Esophagus squamous epithelium (tissue), 5 donors: Measurements from ENCODE around the gene PDZRN3. TPM values are rescaled to one million over a fixed set of nuclear protein-coding genes. Genes with fewer than 3 reads are reported as not detected.

ENCODE experiments used
- DNase-seq: peaks from one replicate; lab custom pipeline; 2025; lab: John Stamatoyannopoulos, UW
- H3K27ac ChIP-seq, 4 donors: fragments of 200-600 bp; sonication (generic); one replicate each; pipeline ENCODE4 v1.5.1; 2016 to 2019; ENCODE audit warnings: mild to moderate bottlenecking in 1 of 4
- H3K27me3 ChIP-seq, 4 donors: fragments of 200-600 bp; sonication (generic); 1 replicate in 3 of 4; 2 replicates in 1 of 4; pipeline versions ENCODE4 v1.5.1 to v1.6.0; 2017 to 2021; ENCODE audit warnings: antibody characterized with exemption in 1 of 4
- H3K36me3 ChIP-seq, 3 donors: fragments of 200-600 bp; sonication (generic); one replicate each; pipeline ENCODE4 v1.5.1; 2016 to 2019
- H3K4me1 ChIP-seq, 3 donors: fragments of 200-600 bp; sonication (generic); one replicate each; pipeline ENCODE4 v1.5.1; 2017 to 2019
- H3K4me3 ChIP-seq, 4 donors: fragments of 200-600 bp; sonication (generic); 1 replicate in 3 of 4; 2 replicates in 1 of 4; pipeline ENCODE4 v1.5.1; 2016 to 2019; ENCODE audit warnings: mild to moderate bottlenecking in 2 of 4, moderate library complexity in 1 of 4
- H3K9me3 ChIP-seq, 3 donors: fragments of 200-600 bp; sonication (generic); one replicate each; pipeline ENCODE4 v1.5.1; 2016 to 2019
- POLR2A ChIP-seq, 4 donors: fragments of 450-650 bp; IDR thresholded peaks; one replicate each; pipeline ENCODE4 v1.6.1; 2017; ENCODE audit warnings: antibody characterized with exemption in 4 of 4, mild to moderate bottlenecking in 4 of 4, moderate library complexity in 3 of 4
- whole genome bisulfite sequencing, 2 donors: methylation state at CpG; one replicate each; pipeline ENCODE4 v1.1.5; 2018; 5-methylcytosine and 5-hydroxymethylcytosine counted together
- intact Hi-C: fragments of 100-400 bp; cut with DNase I; formaldehyde crosslinking; loops from one replicate; pipeline ENCODE4 v1.15.0; 2022
- total RNA-seq, 4 donors: library from RNA; depleted of rRNA; stranded (reverse); fragments of >200 nt; gene quantifications; one replicate each; pipeline ENCODE4 v1.1.0, GENCODE V29; 2016
- TF ChIP-seq, protein P1 (sequence below), 6 experiments: fragments of 450-650 bp in 4 of 6; fragments of 200-600 bp in 2 of 6; sonication (generic) in 2 of 6; IDR thresholded peaks; one replicate each; pipeline ENCODE4 v1.5.1; 2016 to 2019; ENCODE audit warnings: antibody characterized with exemption in 6 of 6, mild to moderate bottlenecking in 4 of 6, moderate library complexity in 4 of 6
- donor health status: DM: yes; HTN: yes; CAD: no.

The PDZRN3 gene
- total RNA-seq, 4 donors from 2014 or later = 22.1 to 54.9 (median 38.9) TPM

DNA sequence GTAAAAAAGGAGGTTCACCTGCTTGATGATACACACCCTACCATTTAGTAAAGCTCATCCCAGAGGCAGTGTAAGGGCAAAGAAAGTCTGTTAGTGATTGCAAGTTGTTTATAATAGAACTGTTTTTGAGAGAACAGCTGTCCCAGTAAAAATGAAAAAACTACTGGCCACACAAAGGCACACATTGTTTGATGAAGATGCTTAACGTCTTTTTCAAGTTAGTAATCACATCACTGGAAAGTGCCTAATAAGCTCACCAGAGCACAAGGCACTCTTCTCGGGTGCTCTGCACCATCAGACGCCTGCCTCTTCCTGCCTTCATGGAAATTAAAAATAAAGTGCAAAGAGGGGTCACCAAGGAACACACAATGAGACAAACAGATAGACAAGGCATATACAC is 186.9 kb downstream of the PDZRN3 start:
- peak overlapping the region in 1 of 4 donors; percentile 37 for H3K27ac ChIP-seq
- DNase-seq = no peak
- TF ChIP-seq, protein P1, sequence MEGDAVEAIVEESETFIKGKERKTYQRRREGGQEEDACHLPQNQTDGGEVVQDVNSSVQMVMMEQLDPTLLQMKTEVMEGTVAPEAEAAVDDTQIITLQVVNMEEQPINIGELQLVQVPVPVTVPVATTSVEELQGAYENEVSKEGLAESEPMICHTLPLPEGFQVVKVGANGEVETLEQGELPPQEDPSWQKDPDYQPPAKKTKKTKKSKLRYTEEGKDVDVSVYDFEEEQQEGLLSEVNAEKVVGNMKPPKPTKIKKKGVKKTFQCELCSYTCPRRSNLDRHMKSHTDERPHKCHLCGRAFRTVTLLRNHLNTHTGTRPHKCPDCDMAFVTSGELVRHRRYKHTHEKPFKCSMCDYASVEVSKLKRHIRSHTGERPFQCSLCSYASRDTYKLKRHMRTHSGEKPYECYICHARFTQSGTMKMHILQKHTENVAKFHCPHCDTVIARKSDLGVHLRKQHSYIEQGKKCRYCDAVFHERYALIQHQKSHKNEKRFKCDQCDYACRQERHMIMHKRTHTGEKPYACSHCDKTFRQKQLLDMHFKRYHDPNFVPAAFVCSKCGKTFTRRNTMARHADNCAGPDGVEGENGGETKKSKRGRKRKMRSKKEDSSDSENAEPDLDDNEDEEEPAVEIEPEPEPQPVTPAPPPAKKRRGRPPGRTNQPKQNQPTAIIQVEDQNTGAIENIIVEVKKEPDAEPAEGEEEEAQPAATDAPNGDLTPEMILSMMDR (IDR thresholded peaks at IDR 0.05) = no peak
- TF ChIP-seq POLR2A (IDR thresholded peaks at IDR 0.05) = no peak
- intact Hi-C loops = loop anchor here (10.0 kb wide), 1 partner anchor 333 kb away; no protein-coding TSS in a partner anchor
- 39 to 71% methylated on average over 3 of the region's 3 CpGs for WGBS, 2 donors
- no peaks in the 10 kb centered on the region for H3K9me3 ChIP-seq
- H3K27me3 ChIP-seq = peaks cover 0 to 4% (median 0%) of the 10 kb centered on the region in 4 donors
- H3K36me3 ChIP-seq = no peaks in the 10 kb centered on the region
- no peak overlapping the region for H3K4me3 ChIP-seq
- peaks cover 0 to 35% (median 3%) of the 10 kb centered on the region in 3 donors for H3K4me1 ChIP-seq

DNA sequence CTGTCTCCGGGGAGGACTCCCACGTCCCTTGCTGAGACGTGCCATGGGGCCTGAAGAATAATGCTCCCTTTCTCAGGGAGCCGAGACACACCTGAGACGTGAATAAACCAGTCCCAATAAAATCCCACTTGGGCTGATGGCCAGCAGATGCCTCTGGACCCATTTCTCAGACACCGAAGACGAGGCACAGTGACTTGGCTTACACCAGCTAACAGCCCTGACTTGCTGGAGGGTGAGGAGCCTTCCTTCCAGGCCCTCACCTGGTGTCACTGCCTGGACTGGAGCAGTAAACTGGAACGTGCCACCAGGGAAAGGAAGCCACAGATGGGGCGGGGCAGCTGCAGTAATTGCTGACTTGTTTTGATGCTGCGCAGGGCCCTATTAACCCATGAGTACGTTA is 189.7 kb downstream of the PDZRN3 start:
- Histone ChIP-seq H3K36me3 (no peaks in the 10 kb centered on the region), H3K27me3 (peaks cover 0 to 4% (median 0%) of the 10 kb centered on the region in 4 donors), H3K27ac (no peak overlapping the region), H3K4me3 (no peak overlapping the region), H3K9me3 (no peaks in the 10 kb centered on the region), H3K4me1 (peaks cover 0 to 58% (median 3%) of the 10 kb centered on the region in 3 donors)
- 54 to 63% methylated on average over 8 to 10 of the region's 11 CpGs for WGBS, 2 donors
- intact Hi-C loops = loop anchor here (10.0 kb wide), 1 partner anchor 330 kb away; no protein-coding TSS in a partner anchor
- TF ChIP-seq, protein P1 (IDR thresholded peaks at IDR 0.05) = no peak
- no peak for TF ChIP-seq POLR2A (IDR thresholded peaks at IDR 0.05)
- no peak for DNase-seq

DNA sequence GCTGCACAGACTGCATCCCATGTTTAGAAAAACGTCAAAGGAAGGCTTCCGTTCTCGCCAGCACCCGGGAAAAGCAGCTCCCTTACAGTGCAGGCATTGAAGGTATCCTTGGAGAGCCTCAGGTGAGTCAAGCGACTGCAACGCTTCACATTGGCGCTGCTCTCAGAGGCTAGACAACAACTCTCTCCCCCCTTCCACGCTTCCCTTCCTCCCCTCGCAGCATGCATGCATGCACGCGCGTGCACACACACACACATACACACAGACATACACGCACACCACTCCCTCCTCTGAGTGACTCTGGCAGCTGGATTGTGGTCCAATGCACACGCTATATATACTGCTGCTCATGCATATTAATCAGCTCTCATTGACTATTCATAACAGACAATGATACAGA is 191.1 kb downstream of the PDZRN3 start:
- Histone ChIP-seq H3K27ac (no peak overlapping the region), H3K36me3 (no peaks in the 10 kb centered on the region), H3K27me3 (peaks cover 0 to 4% (median 0%) of the 10 kb centered on the region in 4 donors), H3K9me3 (no peaks in the 10 kb centered on the region), H3K4me1 (peaks cover 0 to 58% (median 3%) of the 10 kb centered on the region in 3 donors), H3K4me3 (no peak overlapping the region)
- intact Hi-C loops = loop anchor here (10.0 kb wide), 1 partner anchor 329 kb away; no protein-coding TSS in a partner anchor
- no peak for DNase-seq
- WGBS, 2 donors = 32 to 36% methylated on average over 14 of the region's 14 CpGs
- TF ChIP-seq, protein P1 (IDR thresholded peaks at IDR 0.05) = no peak
- TF ChIP-seq POLR2A (IDR thresholded peaks at IDR 0.05) = no peak

DNA sequence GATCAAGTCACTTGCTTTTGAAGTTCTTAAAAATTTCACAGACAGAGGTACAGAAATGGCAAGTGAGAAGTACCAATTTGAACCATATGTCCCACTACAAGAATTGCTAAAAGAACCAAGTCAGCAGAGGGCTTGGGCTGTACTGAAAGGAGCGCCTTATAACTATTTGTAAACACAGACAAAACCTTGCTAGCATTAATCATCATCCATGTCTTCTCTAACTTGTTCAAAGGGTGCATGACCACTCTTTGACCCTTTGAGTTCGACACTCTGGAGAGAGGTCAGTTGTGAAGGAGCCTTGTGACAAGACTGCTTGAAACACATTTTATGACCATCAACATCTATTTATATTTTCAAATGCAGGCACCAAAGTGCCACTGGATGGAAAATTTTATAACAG is 191.7 kb downstream of the PDZRN3 start:
- Histone ChIP-seq H3K4me1 (peaks cover 0 to 55% (median 3%) of the 10 kb centered on the region in 3 donors), H3K9me3 (no peaks in the 10 kb centered on the region), H3K27ac (peak overlapping the region in 1 of 4 donors; percentile 3), H3K36me3 (no peaks in the 10 kb centered on the region), H3K4me3 (no peak overlapping the region), H3K27me3 (peaks cover 0 to 4% (median 0%) of the 10 kb centered on the region in 4 donors)
- 32 to 46% methylated on average over 2 of the region's 2 CpGs for WGBS, 2 donors
- TF ChIP-seq POLR2A (IDR thresholded peaks at IDR 0.05) = no peak
- TF ChIP-seq, protein P1 (IDR thresholded peaks at IDR 0.05) = no peak
- intact Hi-C loops = loop anchor here (10.0 kb wide), 1 partner anchor 328 kb away; no protein-coding TSS in a partner anchor
- DNase-seq = no peak

DNA sequence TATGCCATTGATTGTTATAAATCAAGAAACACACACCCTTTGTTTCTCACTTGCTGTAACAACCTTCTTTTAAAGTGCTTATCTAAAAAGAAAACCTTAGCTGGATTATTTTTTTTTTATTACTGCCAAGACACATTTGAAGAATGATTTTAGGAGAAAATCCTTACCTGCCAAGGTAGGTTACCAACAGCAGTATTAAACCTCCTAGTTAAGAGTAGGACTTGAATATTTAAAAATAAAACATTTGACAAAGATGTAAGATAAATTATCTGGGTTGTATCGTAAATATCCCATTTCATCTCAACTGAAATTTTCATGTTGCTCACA is 192.1 kb downstream of the PDZRN3 start:
- no peaks in the 10 kb centered on the region for H3K36me3 ChIP-seq
- peaks cover 0 to 4% (median 0%) of the 10 kb centered on the region in 4 donors for H3K27me3 ChIP-seq
- WGBS, 2 donors = 41 to 50% methylated on average over 1 of the region's 1 CpG
- no peaks in the 10 kb centered on the region for H3K9me3 ChIP-seq
- intact Hi-C loops = loop anchor here (10.0 kb wide), 1 partner anchor 328 kb away; no protein-coding TSS in a partner anchor
- no peak for TF ChIP-seq POLR2A (IDR thresholded peaks at IDR 0.05)
- TF ChIP-seq, protein P1 (IDR thresholded peaks at IDR 0.05) = no peak
- no peak for DNase-seq
- peaks cover 0 to 51% (median 3%) of the 10 kb centered on the region in 3 donors for H3K4me1 ChIP-seq
- H3K4me3 ChIP-seq = no peak overlapping the region
- no peak overlapping the region for H3K27ac ChIP-seq
